Ishikawa (cell line): Measurements from ENCODE around the gene PPM1N.

ENCODE experiments used
- CEBPB ChIP-seq: IDR thresholded peaks from 2 replicates; pipeline ENCODE4 v1.6.1; 2012
- CREB1 ChIP-seq: IDR thresholded peaks from 2 replicates; pipeline ENCODE4 v1.6.1; 2012; ENCODE audit warnings: low read depth
- EGR1 ChIP-seq: IDR thresholded peaks from 2 replicates; pipeline ENCODE4 v1.6.1; 2012
- EP300 ChIP-seq: IDR thresholded peaks from 2 replicates; pipeline ENCODE4 v1.6.1; 2012; ENCODE audit warnings: borderline replicate concordance
- FOXM1 ChIP-seq: IDR thresholded peaks from 2 replicates; pipeline ENCODE4 v1.6.1; 2012; ENCODE audit warnings: low read depth, borderline replicate concordance
- MAX ChIP-seq: IDR thresholded peaks from 2 replicates; pipeline ENCODE4 v1.6.1; 2012
- NFIC ChIP-seq: IDR thresholded peaks from 2 replicates; pipeline ENCODE4 v1.6.1; 2012
- RAD21 ChIP-seq: IDR thresholded peaks from 2 replicates; pipeline ENCODE4 v1.6.1; 2012; ENCODE audit warnings: low read depth
- REST ChIP-seq: IDR thresholded peaks from 2 replicates; pipeline ENCODE4 v1.6.1; 2012; ENCODE audit warnings: low read depth, mild to moderate bottlenecking
- TAF1 ChIP-seq: IDR thresholded peaks from 2 replicates; pipeline ENCODE4 v1.6.1; 2012; ENCODE audit warnings: low read depth, mild to moderate bottlenecking
- TCF12 ChIP-seq: IDR thresholded peaks from 2 replicates; pipeline ENCODE4 v1.6.1; 2012; ENCODE audit warnings: low read depth
- TEAD4 ChIP-seq: IDR thresholded peaks from 2 replicates; pipeline ENCODE4 v1.6.1; 2012
- USF1 ChIP-seq: IDR thresholded peaks from 2 replicates; pipeline ENCODE4 v1.6.1; 2012
- YY1 ChIP-seq: IDR thresholded peaks from 2 replicates; pipeline ENCODE4 v1.6.1; 2012; ENCODE audit warnings: low read depth
- ZBTB7A ChIP-seq: IDR thresholded peaks from 2 replicates; pipeline ENCODE4 v1.6.1; 2012; ENCODE audit warnings: low read depth

Gene PPM1N

GRCh38 chr19:45529420-45529785 is 31.2 kb downstream of the PPM1N start:
- TF ChIP-seq YY1 (no peak), RAD21 (no peak), FOXM1 (no peak), CREB1 (no peak), ZBTB7A (no peak), NFIC (no peak), EGR1 (no peak), USF1 (no peak), TAF1 (no peak), TCF12 (no peak), CEBPB (no peak), MAX (no peak)

- no peak for TF ChIP-seq NFIC
- no peak for TF ChIP-seq FOXM1
- no peak for TF ChIP-seq TAF1
- no peak for TF ChIP-seq EP300
- TF ChIP-seq CREB1 = no peak
Observed at GRCh38 chr19:45531349-45531748, 33.1 kb downstream of the PPM1N start.

- TF ChIP-seq TAF1 (no peak), TCF12 (no peak), CEBPB (no peak), CREB1 (no peak), YY1 (no peak), EP300 (no peak), RAD21 (no peak), FOXM1 (no peak), REST (no peak), TEAD4 (no peak)
Observed at GRCh38 chr19:45539459-45539858, 41.2 kb downstream of the PPM1N start.

GRCh38 chr19:45542234-45542668 is 44.0 kb downstream of the PPM1N start:
- TF ChIP-seq CEBPB (no peak), CREB1 (no peak), TAF1 (no peak), FOXM1 (no peak), EGR1 (no peak), EP300 (no peak), MAX (no peak), TEAD4 (no peak), ZBTB7A (no peak), REST (no peak), NFIC (no peak), TCF12 (no peak)

- TF ChIP-seq USF1 (no peak), MAX (no peak), NFIC (no peak), TAF1 (no peak), ZBTB7A (no peak), CEBPB (no peak), FOXM1 (no peak), EP300 (no peak), EGR1 (no peak), REST (no peak), CREB1 (no peak), YY1 (no peak), RAD21 (no peak), TEAD4 (no peak), TCF12 (no peak)
Observed at GRCh38 chr19:45547211-45547770, 49.0 kb downstream of the PPM1N start.
